ENCODE data around the gene CCDC57. TPM values are rescaled to one million over a fixed set of nuclear protein-coding genes. Genes with fewer than 3 reads are reported as not detected.

Gene CCDC57
- total and polyA plus RNA-seq, 2 of the 8 experiments (the other 6 are each of a cell fraction or from before 2014, with no cell fraction given) = 8.4 to 12.9 TPM

DNA sequence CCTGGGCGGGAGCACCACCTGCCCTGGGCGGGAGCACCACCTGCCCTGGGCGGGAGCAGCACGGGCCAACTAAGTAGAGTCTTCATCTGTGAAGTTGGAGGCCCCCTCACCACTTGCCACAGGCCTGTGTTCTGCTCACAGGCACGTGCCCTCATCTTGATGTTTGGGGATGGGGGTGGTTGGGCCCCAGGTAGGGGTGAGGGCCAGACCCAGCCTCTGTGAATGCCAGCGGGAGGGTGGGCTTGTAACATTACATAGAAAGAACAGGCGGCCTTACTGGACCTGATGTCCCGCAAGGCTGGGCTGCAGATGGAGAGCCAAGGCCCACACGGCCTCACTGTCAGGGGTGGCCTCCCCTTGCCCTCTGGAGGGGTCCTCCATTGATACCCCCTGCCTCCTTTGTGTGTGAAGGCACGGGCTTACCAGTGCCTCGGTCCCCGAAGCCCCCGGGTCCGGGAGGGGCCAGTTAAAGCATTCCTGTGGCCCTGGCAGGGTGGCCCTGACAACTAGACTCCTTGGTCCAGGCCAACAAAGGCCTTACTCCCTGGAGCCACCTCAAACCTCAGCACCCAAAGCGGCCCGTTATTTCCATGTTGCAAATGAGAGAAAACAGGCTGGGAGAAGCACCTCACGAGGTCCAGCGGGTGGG, 15.1 kb upstream of the CCDC57 start:
- H3K79me2 ChIP-seq (ENCODE audit: control insufficient read depth in 1 of 2, insufficient read depth in 2 of 2, low read length in 2 of 2) = no peaks in the 10 kb centered on the region
- H3K9ac ChIP-seq (replicated peaks in 1 of 4; ENCODE audit: extremely low read depth in 1 of 4, low read depth in 3 of 4, low read length in 3 of 4) = no peak overlapping the region
- H3K4me2 ChIP-seq (ENCODE audit: insufficient read depth in 1 of 2, low read depth in 2 of 2, low read length in 2 of 2) = peak overlapping the region; percentile 65 to 67
- 73% methylated on average over 13 of the region's 18 CpGs; no CpG with 5 or more reads in 1 of the 2 experiments for WGBS, 2 experiments (ENCODE audit: extremely low coverage in 1 of 2, insufficient coverage in 1 of 2, insufficient read length in 1 of 2, insufficient replicate concordance in 2 of 2, low coverage in 1 of 2, low lambda C conversion rate in 2 of 2, missing lambda C conversion rate in 1 of 2)
- H3K23ac ChIP-seq (ENCODE audit: insufficient read length) = no peak overlapping the region
- H3K4me1 ChIP-seq (replicated peaks in 1 of 4; ENCODE audit: control insufficient read depth in 3 of 4, insufficient read depth in 4 of 4, low read length in 3 of 4) = peaks cover 0 to 16% (median 4%) of the 10 kb centered on the region in 4 experiments; a peak in 5 of 7 replicates
- ChIA-PET CTCF (ENCODE audit: partially characterized antibody) (no interaction called here), POLR2A (ENCODE audit: partially characterized antibody) (interaction anchor here (2.2 kb wide), 1 partner anchor 13 kb away, joined by 11 read pairs; no protein-coding TSS in a partner anchor)
- DNase-seq (ENCODE audit: low read depth in 1 of 2, low spot score in 2 of 2) = no peak
- H2BK12ac ChIP-seq (ENCODE audit: low read depth, low read length) = no peak overlapping the region
- no peak overlapping the region for H3K56ac ChIP-seq (replicated peaks; ENCODE audit: insufficient read length, low read depth, low read length)
- no peak overlapping the region for H3K4ac ChIP-seq (replicated peaks; ENCODE audit: insufficient read length, low read depth, low read length)
- no peak overlapping the region for H2AFZ ChIP-seq (ENCODE audit: low read length)
- H3K27ac ChIP-seq (ENCODE audit: low read depth, low read length) = no peak overlapping the region
- peak overlapping the region in 2 of 4 experiments; percentile 40 to 62; a peak in 3 of 8 replicates for H3K4me3 ChIP-seq (ENCODE audit: extremely low read depth in 1 of 4, insufficient read depth in 2 of 4, low read depth in 3 of 4, low read length in 4 of 4)
- no peak overlapping the region for H4K5ac ChIP-seq (ENCODE audit: insufficient read length, low read depth, low read length)
- H2BK5ac ChIP-seq (ENCODE audit: low read depth, low read length) = no peak overlapping the region
- TF ChIP-seq KDM1A (IDR thresholded peaks at IDR 0.05; ENCODE audit: borderline replicate concordance, low read length) (0 out of 2 replicates have a peak, but pooled peaks have one; percentile 29), RBBP5 (IDR thresholded peaks at IDR 0.05; ENCODE audit: borderline replicate concordance, low read depth, low read length) (no peak)
- TF ChIP-seq, protein P1, sequence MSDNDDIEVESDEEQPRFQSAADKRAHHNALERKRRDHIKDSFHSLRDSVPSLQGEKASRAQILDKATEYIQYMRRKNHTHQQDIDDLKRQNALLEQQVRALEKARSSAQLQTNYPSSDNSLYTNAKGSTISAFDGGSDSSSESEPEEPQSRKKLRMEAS (IDR thresholded peaks at IDR 0.05) = 0 out of 2 replicates have a peak, but pooled peaks have one; percentile 16
- TF ChIP-seq, protein P2, sequence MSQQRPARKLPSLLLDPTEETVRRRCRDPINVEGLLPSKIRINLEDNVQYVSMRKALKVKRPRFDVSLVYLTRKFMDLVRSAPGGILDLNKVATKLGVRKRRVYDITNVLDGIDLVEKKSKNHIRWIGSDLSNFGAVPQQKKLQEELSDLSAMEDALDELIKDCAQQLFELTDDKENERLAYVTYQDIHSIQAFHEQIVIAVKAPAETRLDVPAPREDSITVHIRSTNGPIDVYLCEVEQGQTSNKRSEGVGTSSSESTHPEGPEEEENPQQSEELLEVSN (IDR thresholded peaks at IDR 0.05) = peak; percentile 44; the same call in 1 of the 2 replicates
- H4K8ac ChIP-seq (ENCODE audit: extremely low read depth, insufficient read depth, low read length) = peak overlapping the region; percentile 71
- peaks cover 28 to 63% (median 56%) of the 10 kb centered on the region in 4 experiments for H3K27me3 ChIP-seq (replicated peaks in 1 of 4; ENCODE audit: control insufficient read depth in 3 of 4, extremely low read depth in 1 of 4, insufficient read depth in 3 of 4, low read length in 3 of 4)
- H3K9me3 ChIP-seq (ENCODE audit: insufficient read depth in 2 of 2, low read depth in 1 of 2, low read length in 1 of 2) = no peaks in the 10 kb centered on the region; a peak in 1 of 4 replicates
- peaks cover 11% of the 10 kb centered on the region; the same call in 1 of the 2 replicates for H3K23me2 ChIP-seq (ENCODE audit: low read depth, low read length)
- no peak overlapping the region for H2AK5ac ChIP-seq (ENCODE audit: low read depth, low read length)
- H3K79me1 ChIP-seq (ENCODE audit: low read depth, low read length) = no peaks in the 10 kb centered on the region; the same call in 1 of the 2 replicates
- H4K20me1 ChIP-seq (replicated peaks in 1 of 2; ENCODE audit: control insufficient read depth in 1 of 2, insufficient read depth in 2 of 2, low read length in 2 of 2) = peaks cover 5 to 14% of the 10 kb centered on the region in 2 experiments
- no peak overlapping the region for H2BK15ac ChIP-seq (ENCODE audit: low read length)
- no peak overlapping the region for H4K91ac ChIP-seq (replicated peaks; ENCODE audit: insufficient read length, low read length)
- no peak overlapping the region for H2BK120ac ChIP-seq (replicated peaks; ENCODE audit: low read depth, low read length)
- no peak overlapping the region for H3K14ac ChIP-seq (ENCODE audit: insufficient read length)
- H3K36me3 ChIP-seq (ENCODE audit: control insufficient read depth in 2 of 4, insufficient read depth in 4 of 4, low read length in 3 of 4) = no peaks in the 10 kb centered on the region; a peak in 1 of 8 replicates
- H3K18ac ChIP-seq (ENCODE audit: extremely low read depth, low read length) = no peak overlapping the region
- H2BK20ac ChIP-seq (ENCODE audit: low read length) = no peak overlapping the region
- no peak for FAIRE-seq
